K562 (cell line): Measurements from ENCODE around the gene FBLN2. TPM values are rescaled to one million over a fixed set of nuclear protein-coding genes. Genes with fewer than 3 reads are reported as not detected.

Experiments used
- ATF6 ChIP-seq: sonication (generic); formaldehyde crosslinking; IDR thresholded peaks from 2 replicates; pipeline ENCODE4 v1.4.0; 2020; ENCODE audit warnings: mild to moderate bottlenecking, missing genetic modification reagents
- POLR2B ChIP-seq: fragments of 450-650 bp; IDR thresholded peaks from 2 replicates; pipeline ENCODE4 v1.6.1; 2018; ENCODE audit warnings: low read depth; ENCODE audit not compliant: partially characterized antibody
- RAD21 ChIP-seq, 2 experiments: fragments of 250-450 bp in 1 of 2; fragments of 450-650 bp in 1 of 2; sonication (Bioruptor Pico) in 1 of 2; formaldehyde crosslinking in 1 of 2; IDR thresholded peaks in 1 of 2; conservative IDR thresholded peaks in 1 of 2; 2 replicates each; pipeline versions ENCODE4 v1.4.0 to v1.8.0; 2020 to 2022; ENCODE audit warnings: mild to moderate bottlenecking in 2 of 2, moderate library complexity in 1 of 2
- STAT6 ChIP-seq: sonication (generic); formaldehyde crosslinking; IDR thresholded peaks from 2 replicates; pipeline ENCODE4 v1.8.1; 2023; ENCODE audit warnings: mild to moderate bottlenecking, missing genetic modification reagents
- ZFP1 ChIP-seq: fragments of 450-650 bp; formaldehyde crosslinking; IDR thresholded peaks from 2 replicates; pipeline ENCODE4 v1.4.0; 2020; ENCODE audit warnings: mild to moderate bottlenecking, mixed read lengths
- ZNF408 ChIP-seq: fragments of 250-450 bp; sonication (Bioruptor Pico); IDR thresholded peaks from 2 replicates; pipeline ENCODE4 v1.4.0; 2020; ENCODE audit warnings: low read depth, mild to moderate bottlenecking, moderate library complexity
- polyA plus RNA-seq, 8 experiments: library from polyadenylated mRNA; depleted of rRNA in 4 of 8; stranded (reverse) in 5 of 8; unstranded in 3 of 8; fragments of >200 nt; fragmentation: Nextera tagmentation in 2 of 8; fragmentation: Illumina TruSeq in 1 of 8; extraction: Ambion mirVana in 2 of 8; extraction: Trizol in 1 of 8; gene quantifications; 2 replicates each; pipeline versions ENCODE4 v1.2.1 to v1.2.3, GENCODE V29; 2011 to 2014; ENCODE audit warnings: inconsistent platforms in 1 of 8, missing spikeins in 1 of 8
- total RNA-seq, 7 experiments: library from RNA; depleted of rRNA in 6 of 7; stranded (reverse); fragments of >200 nt in 6 of 7; fragmentation: Illumina TruSeq in 2 of 7; extraction: Trizol in 2 of 7; gene quantifications; 2 replicates each; pipeline versions ENCODE4 v1.2.1 to v1.2.3, GENCODE V29; 2011 to 2021; ENCODE audit warnings: low replicate concordance in 1 of 7
- TF ChIP-seq, protein P1 (sequence below): IDR thresholded peaks from 2 replicates; pipeline ENCODE4 v1.6.1; 2016; ENCODE audit warnings: missing genetic modification characterization, missing compliant biosample characterization

FBLN2 gene
- total and polyA plus RNA-seq, 9 of the 15 experiments (the other 6 are each of a cell fraction or from before 2014, with no cell fraction given) = 0.03 to 0.10 (median 0.04) TPM; not detected in 6

GRCh38 chr3:13556207-13556606 lies 7.3 kb downstream of the FBLN2 start (continued):
- TF ChIP-seq STAT6 (CRISPR knock-in tag) (no peak), ATF6 (CRISPR knock-in tag) (no peak), ZFP1 (CRISPR knock-in tag) (no peak), POLR2B (no peak), ZNF408 (no peak), RAD21 (CRISPR knock-in tag; conservative IDR thresholded peaks at IDR 0.05 in 1 of 2, IDR thresholded peaks at IDR 0.05 in 1 of 2) (no peak)
- TF ChIP-seq, protein P1, sequence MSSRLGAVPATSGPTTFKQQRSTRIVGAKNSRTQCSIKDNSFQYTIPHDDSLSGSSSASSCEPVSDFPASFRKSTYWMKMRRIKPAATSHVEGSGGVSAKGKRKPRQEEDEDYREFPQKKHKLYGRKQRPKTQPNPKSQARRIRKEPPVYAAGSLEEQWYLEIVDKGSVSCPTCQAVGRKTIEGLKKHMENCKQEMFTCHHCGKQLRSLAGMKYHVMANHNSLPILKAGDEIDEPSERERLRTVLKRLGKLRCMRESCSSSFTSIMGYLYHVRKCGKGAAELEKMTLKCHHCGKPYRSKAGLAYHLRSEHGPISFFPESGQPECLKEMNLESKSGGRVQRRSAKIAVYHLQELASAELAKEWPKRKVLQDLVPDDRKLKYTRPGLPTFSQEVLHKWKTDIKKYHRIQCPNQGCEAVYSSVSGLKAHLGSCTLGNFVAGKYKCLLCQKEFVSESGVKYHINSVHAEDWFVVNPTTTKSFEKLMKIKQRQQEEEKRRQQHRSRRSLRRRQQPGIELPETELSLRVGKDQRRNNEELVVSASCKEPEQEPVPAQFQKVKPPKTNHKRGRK (tag) = no peak
